NCI-H1417 (cell line): ENCODE data around the gene RETREG1.
A peak's percentile ranks its signal among the peaks of the same experiment; 100 is the strongest.
"Not testable (repeated sequence)": the region's sequence is repeated elsewhere in the genome, so short reads cannot be mapped to it uniquely, and the experiment has no call there.

ENCODE experiments used
- DNase-seq, 3 experiments: peaks; one replicate each; lab custom pipeline; 2025; lab: John Stamatoyannopoulos, UW

The RETREG1 gene

GRCh38 chr5:16489322-16489791 is 127.4 kb downstream of the RETREG1 start:
- peak in 2 of 3 experiments; percentile 34 to 78 for DNase-seq

DNA sequence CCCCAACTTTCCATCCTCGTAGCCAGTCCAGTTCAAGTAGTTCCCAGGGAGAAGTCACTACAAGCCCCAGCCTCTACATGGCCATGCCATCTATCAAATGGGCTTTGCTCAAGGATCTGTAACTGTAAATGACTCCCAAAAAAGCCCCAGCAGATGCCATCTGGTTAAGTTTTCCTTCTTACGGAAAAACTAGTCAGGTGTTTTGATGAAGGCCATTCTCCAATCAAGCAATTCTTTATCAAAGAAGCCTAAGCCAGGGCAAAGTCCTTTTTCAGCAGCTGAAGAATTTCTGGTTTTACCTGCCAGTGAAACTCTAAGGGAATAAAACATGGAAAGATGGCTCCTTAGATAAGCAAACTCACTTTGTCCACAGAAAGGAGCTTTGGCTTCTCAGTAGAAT is 129.3 kb downstream of the RETREG1 start:
- no peak for DNase-seq

GRCh38 chr5:16486711-16487111 is 130.1 kb downstream of the RETREG1 start:
- DNase-seq, result no peak

DNA sequence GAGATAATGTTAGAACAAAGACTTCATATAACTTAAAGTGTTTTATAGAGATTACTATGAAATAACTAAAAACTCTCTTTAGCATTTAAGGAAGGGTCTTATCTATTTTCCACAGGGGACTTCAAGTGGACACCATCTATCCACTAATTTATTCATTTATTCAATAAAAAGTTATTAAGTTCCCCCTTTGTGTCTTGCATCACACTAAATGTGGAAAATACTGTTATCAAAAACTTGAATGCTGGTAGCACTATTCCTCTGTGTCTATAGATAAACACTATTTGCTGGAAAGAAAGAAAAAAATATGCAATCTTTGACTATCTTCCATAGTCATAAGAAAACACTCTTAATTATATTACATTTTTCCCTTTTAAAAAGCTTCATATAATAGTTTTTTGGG is 131.1 kb downstream of the RETREG1 start:
- DNase-seq, result no peak

DNA sequence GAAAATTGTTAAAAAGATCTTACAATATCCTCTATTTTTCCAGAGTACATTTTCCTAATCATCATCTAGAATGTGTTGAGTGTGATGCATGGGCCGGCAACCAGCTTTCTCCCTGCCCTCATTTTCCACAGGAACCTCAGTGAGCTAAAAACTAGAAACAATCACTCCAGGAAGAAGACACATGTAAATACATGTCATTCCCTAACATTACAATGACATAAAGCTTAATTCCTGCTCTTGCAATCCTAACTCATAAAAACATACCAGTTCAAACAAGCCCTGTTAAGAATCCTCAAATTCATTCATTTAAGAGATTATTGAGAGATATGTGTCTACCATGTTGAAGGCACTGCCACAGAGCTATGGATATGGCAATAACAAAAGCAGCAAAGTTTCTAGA is 132.7 kb downstream of the RETREG1 start:
- DNase-seq, result no peak

- DNase-seq, result peak in 2 of 3 experiments; percentile 33 to 83
Measured at GRCh38 chr5:16483361-16483760, 133.4 kb downstream of the RETREG1 start.

DNA sequence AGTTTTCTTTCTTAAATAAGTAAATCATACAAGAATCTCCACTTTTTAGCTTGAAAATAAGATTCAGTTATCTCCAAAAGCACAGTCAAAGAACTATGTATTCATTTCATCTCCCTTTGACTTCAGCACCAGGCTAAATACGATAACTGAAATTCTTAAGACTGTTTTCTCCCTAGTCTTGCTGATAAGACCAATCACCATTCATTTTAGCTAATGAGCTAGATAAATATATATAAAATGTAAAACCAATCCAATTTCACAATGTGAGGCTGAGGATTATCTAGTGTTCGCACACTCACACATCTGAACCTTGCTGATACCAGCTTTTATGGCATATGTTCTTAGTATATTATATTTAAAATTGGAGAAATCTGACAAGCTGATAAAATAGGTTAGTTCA is 133.9 kb downstream of the RETREG1 start:
- no peak for DNase-seq

- peak in 2 of 3 experiments; percentile 42 to 84 for DNase-seq
Measured at GRCh38 chr5:16480821-16481538, 135.8 kb downstream of the RETREG1 start.

DNA sequence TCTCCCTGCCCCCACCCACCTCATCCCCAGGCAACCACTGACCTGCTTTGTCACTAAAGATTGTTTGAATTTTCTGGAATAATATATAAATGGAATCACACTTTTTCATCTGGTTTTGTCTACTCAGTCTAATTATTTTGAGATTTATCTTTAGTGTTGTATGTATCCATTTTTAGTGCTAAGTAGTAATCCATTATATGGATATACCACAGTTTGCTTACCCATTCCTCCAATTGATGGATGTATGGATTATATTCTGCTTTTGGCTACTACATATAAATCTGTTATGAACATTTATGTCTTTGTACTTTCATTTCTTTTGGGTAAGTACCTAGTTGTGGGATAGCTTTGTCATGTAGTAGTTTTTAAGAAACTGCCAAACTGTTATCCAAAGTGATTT is 136.7 kb downstream of the RETREG1 start:
- DNase-seq, result no peak

DNA sequence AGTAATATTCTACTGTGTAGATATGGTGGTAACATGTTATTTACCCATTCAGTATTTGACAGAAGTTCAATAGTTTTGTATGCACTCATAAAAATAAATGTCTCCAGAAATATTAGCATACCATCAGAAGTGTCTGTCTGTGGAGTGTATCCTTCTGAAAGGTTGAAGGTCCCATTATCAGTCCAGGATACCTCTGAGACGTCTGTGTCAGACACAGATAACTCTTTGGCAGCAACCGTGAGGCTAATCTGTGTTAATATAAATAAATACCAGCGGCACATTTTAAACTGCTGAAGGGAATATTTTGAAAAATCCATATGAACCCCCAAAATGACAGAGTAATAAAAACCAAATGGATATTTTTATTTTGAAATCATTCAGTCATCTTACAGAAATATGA is 139.3 kb downstream of the RETREG1 start:
- DNase-seq, result no peak

DNA sequence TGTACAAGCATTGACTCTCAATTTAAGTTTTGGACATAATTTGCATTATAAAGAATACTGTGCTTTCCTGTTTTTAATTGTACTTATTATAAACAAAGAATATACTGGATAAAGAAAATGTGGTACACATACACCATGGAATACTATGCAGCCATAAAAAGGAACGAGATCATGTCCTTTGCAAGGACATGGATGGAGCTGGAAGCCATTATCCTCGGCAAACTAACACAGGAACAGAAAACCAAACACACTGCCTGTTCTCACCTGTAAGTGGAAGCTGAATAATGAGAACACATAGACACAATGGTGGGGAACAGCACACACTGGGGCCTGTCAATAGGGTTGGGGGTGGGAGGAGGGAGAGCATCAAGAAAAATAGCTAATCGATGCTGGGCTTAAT is 140.4 kb downstream of the RETREG1 start:
- not testable (repeated sequence) for DNase-seq

DNA sequence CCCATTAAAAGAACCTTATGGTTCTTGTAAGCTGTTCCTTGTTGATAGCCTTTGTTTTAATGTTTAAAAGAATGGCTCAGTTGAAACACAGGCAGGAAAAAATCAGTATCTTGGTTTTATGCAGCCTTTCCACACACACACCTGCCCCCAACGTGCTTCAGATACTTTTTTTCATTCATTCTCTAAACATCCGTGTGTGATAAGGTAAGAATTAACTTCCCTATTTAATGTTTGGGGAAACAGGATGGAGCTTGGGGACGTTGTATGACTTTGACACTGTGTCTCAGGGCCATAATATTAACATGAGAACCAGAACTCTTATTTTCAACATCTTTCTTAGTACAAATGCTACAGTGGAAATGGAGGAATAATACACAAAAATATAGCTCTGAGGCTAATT is 145.4 kb downstream of the RETREG1 start:
- DNase-seq, result no peak

DNA sequence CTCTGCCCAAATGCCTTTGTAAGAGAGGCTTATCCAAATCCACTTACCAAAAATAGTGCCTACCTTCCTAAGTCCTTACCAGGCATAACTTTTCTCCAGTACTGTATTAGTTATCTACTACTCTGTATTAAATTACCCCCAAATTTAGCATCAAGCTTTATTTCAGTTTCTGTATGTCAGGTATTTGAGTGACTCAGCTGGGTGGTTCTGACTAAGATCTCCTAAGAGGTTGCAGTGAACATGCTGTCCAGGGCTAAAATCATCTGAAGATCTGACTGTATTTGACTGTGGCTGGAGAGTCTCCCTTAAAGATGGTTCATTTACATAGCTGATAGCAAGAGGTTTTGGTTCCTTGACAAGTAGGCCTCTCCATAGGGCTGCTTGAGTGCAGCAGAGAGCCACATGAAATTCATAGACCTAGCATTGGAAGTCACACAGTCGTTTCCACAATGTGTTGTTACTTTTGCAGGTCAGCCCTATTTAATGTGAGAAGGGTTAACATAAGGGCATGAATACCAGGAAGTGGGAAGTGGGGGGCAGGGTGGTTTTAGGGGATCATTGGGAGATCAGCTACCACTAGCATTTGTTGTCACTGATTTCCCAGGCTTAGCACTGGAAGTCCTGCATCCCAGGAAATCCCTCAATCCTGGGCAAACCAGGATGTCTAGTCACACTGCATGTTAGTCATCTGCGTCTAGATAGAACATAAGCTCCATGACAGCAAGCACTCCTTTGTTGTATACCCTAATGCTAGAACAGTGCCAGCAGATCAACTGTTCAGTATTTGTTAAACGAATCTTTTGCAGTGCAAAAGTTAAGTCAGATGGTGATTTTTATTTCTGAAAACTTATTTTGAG is 149.2 kb downstream of the RETREG1 start:
- DNase-seq, result no peak

DNA sequence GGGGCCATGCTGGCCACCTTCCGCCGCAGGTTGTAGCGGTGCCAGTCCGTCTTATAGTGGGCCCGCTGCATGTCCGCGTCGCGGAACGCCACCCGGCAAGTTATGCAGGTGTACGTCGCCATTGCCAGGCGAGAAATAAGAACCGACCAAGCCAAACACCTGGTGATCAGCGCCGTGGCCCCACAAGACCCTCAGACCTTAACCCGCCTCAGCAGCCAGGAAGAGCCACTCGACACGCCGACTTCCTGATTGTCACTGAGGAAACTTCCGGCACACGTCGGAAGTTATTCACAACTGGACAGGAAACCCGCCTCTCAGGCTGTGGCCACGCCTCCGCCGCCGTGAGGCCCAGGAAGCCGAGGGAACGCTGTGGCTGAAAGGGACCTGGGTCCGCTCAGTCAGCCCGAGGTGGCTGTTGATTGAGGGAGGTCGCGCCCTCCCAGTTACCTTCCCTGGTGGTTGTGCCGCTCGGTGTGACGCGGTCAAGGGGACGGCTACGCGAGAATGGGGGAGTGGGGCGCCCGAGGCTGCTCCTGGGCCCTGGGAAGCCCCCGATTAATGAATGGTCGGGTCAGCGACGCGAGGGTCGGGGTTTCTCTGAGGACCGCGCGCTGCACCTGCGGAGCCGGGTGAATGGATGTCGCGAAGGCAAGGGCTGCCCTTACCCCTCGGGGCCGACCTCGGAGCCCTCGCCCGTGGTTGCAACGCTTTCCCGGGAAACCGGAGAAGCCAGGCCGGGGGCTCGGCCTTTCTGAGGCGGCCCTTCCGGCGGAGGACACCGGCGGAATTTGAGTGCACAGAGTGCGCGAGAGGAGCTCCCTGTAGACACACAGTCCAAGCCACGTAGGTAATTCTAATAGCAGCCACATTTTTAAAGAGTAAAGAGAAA is 151.0 kb downstream of the RETREG1 start, which contains the start of gene ZNF622:
ZNF622 (minus strand) TSS at position 257 of the 889 bp plus-strand sequence; CDS start at position 122, 135 bp downstream.
- peak; percentile 93 to 97 (median 94) for DNase-seq

GRCh38 chr5:16464664-16465543 is 151.9 kb downstream of the RETREG1 start:
- peak in 1 of 3 experiments; percentile 36 for DNase-seq

DNA sequence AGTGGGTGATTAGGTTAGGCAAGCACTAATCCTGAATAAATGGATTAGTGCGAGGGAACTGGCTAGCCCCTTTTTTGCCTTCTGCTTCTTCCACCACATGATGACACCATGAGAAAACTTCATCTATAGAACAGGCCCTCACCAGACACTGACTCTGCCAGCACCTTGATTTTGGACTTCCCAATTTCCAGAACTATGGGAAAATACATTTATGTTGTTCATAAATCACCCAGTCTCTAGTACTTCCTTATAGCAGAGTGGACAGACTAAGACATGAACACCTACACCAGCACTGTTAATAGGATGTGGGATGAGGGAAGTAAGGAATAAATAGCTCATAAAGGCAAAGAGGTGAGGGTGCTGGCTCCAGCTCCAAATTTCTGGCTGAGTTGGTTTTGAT is 152.6 kb downstream of the RETREG1 start:
- no peak for DNase-seq

DNA sequence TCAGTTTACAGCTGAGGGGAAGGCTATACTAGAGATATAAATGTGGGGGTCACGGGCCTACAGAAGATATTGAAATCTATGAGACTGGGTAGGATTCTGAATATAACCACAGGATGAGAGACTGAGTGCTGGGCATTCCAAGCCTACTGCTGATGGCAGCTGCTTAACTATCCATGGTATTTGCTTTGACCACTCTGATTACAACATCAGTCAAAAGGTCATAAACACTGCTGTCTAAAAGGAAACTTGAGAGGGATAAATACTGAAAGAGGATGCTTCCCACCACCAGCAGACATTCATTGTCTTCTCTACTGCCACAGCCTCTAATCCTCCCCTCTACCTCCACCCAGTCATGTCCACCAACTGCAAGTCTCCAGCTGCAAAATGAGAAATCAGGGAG is 155.0 kb downstream of the RETREG1 start:
- DNase-seq, result no peak

GRCh38 chr5:16461026-16461425 is 155.8 kb downstream of the RETREG1 start:
- no peak for DNase-seq

- no peak for DNase-seq
Measured at GRCh38 chr5:16459451-16459850, 157.3 kb downstream of the RETREG1 start.

DNA sequence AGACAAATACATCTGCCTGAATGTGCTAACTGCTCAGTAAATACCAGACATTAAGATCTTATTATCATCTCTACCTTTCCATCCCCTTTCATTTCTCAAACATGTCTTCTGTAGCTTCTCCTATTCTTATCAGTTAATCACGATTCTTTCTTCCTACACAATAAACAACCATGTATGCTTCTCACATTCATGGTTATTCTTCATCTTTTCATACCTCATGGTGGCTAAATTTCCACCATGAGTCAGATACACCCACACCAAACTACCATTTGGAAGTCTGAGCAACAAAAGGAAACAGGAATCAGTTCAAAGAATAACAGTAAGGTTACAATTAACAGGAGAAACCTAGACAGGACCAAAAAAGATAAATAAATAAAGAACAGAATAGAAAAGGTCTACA is 158.9 kb downstream of the RETREG1 start:
- DNase-seq, result no peak

GRCh38 chr5:16457451-16457850 is 159.3 kb downstream of the RETREG1 start:
- DNase-seq, result no peak
